ENCODE results near the gene PHPT1.

GRCh38 chr9:136828474-136829140 lies 20.6 kb upstream of the PHPT1 start:
- TF ChIP-seq FOXK2 (IDR thresholded peaks at IDR 0.05) (no peak), FOXM1 (IDR thresholded peaks at IDR 0.05; ENCODE audit: borderline replicate concordance) (no peak), LEF1 (IDR thresholded peaks at IDR 0.05; ENCODE audit: borderline replicate concordance) (no peak), FOXA1 (IDR thresholded peaks at IDR 0.05) (no peak), ARNT (IDR thresholded peaks at IDR 0.05) (no peak), ZNF384 (IDR thresholded peaks at IDR 0.05) (no peak), ELF4 (IDR thresholded peaks at IDR 0.05) (no peak), PKNOX1 (IDR thresholded peaks at IDR 0.05) (no peak), NFRKB (IDR thresholded peaks at IDR 0.05) (no peak), SP1 (IDR thresholded peaks at IDR 0.05) (no peak), BHLHE40 (IDR thresholded peaks at IDR 0.05; ENCODE audit: borderline replicate concordance) (no peak)
